HPDE6-E6E7 (cell line): Measurements from ENCODE around the gene JAGN1.
"Not testable (repeated sequence)": the region's sequence is repeated elsewhere in the genome, so short reads cannot be mapped to it uniquely, and the experiment has no call there.

Experiments used
- DNase-seq: peaks from one replicate; pipeline ENCODE4 v3.0.0; 2011; ENCODE audit warnings: missing footprints; ENCODE audit errors: extremely low spot score

The JAGN1 gene

GRCh38 chr3:9890249-9891071 lies at the start of gene JAGN1:
TSS of gene JAGN1 (plus strand) at chr3:9890610. CDS start at chr3:9890723, 113 bp downstream.
- DNase-seq, result peak; percentile 48

- DNase-seq, result no peak
Observed at GRCh38 chr3:9841015-9841414, 49.4 kb upstream of the JAGN1 start.

GRCh38 chr3:9843715-9844438 lies 46.5 kb upstream of the JAGN1 start, which contains the start of gene RPUSD3:
TSS of gene RPUSD3 (minus strand) at chr3:9844008. CDS start at chr3:9843990, 18 bp downstream.
- DNase-seq, result peak; percentile 82

GRCh38 chr3:9846231-9846630 lies 44.2 kb upstream of the JAGN1 start:
- no peak for DNase-seq

GRCh38 chr3:9846931-9847488 lies 43.4 kb upstream of the JAGN1 start:
- no peak for DNase-seq

- not testable (repeated sequence) for DNase-seq
Observed at GRCh38 chr3:9847870-9848269, 42.5 kb upstream of the JAGN1 start.

GRCh38 chr3:9848860-9849259 lies 41.5 kb upstream of the JAGN1 start:
- DNase-seq, result not testable (repeated sequence)

- DNase-seq, result not testable (repeated sequence)
Observed at GRCh38 chr3:9851383-9851782, 39.0 kb upstream of the JAGN1 start.

- not testable (repeated sequence) for DNase-seq
Observed at GRCh38 chr3:9851926-9852325, 38.5 kb upstream of the JAGN1 start.

GRCh38 chr3:9852528-9852927 lies 37.9 kb upstream of the JAGN1 start:
- no peak for DNase-seq

- DNase-seq, result not testable (repeated sequence)
Observed at GRCh38 chr3:9854291-9854940, 36.0 kb upstream of the JAGN1 start.

GRCh38 chr3:9855594-9855993 lies 34.8 kb upstream of the JAGN1 start:
- no peak for DNase-seq

GRCh38 chr3:9859530-9860025 lies 30.8 kb upstream of the JAGN1 start:
- no peak for DNase-seq

- no peak for DNase-seq
Observed at GRCh38 chr3:9861201-9861600, 29.2 kb upstream of the JAGN1 start.

- no peak for DNase-seq
Observed at GRCh38 chr3:9861626-9862130, 28.7 kb upstream of the JAGN1 start.

GRCh38 chr3:9862391-9863057 lies 27.9 kb upstream of the JAGN1 start:
- no peak for DNase-seq

- DNase-seq, result no peak
Observed at GRCh38 chr3:9863058-9863772, 27.2 kb upstream of the JAGN1 start.

- no peak for DNase-seq
Observed at GRCh38 chr3:9864200-9864927, 26.0 kb upstream of the JAGN1 start.

GRCh38 chr3:9865125-9865637 lies 25.2 kb upstream of the JAGN1 start:
- not testable (repeated sequence) for DNase-seq
